HepG2 (cell line): ENCODE results near the gene SORBS2. TPM values are rescaled to one million over a fixed set of nuclear protein-coding genes. Genes with fewer than 3 reads are reported as not detected.

Experiments
- ATF1 ChIP-seq: IDR thresholded peaks from 2 replicates; pipeline ENCODE4 v1.6.1; 2016; ENCODE audit warnings: mild to moderate bottlenecking, control low read depth
- CSRNP2 ChIP-seq: sonication (generic); formaldehyde crosslinking; conservative IDR thresholded peaks from 2 replicates; pipeline ENCODE4 v1.8.0; 2022; ENCODE audit warnings: low read depth, missing genetic modification reagents
- HNRNPH1 ChIP-seq: fragments of 200-400 bp; formaldehyde crosslinking; optimal IDR thresholded peaks from 2 replicates; pipeline ENCODE3; 2017; ENCODE audit warnings: mild to moderate bottlenecking, low read depth, low read length
- REXO4 ChIP-seq: sonication (generic); formaldehyde crosslinking; IDR thresholded peaks from 2 replicates; pipeline ENCODE4 v1.8.0; 2022; ENCODE audit warnings: missing genetic modification reagents, mild to moderate bottlenecking, borderline replicate concordance
- RFXAP ChIP-seq: sonication (generic); formaldehyde crosslinking; IDR thresholded peaks from 2 replicates; pipeline ENCODE4 v1.4.0; 2020; ENCODE audit warnings: missing genetic modification reagents, borderline replicate concordance
- SALL2 ChIP-seq: sonication (generic); formaldehyde crosslinking; IDR thresholded peaks from 2 replicates; pipeline ENCODE4 v1.8.1; 2023; ENCODE audit warnings: mild to moderate bottlenecking, missing genetic modification reagents, inconsistent platforms
- TIGD3 ChIP-seq: sonication (generic); formaldehyde crosslinking; IDR thresholded peaks from 2 replicates; pipeline ENCODE4 v1.5.1; 2020; ENCODE audit warnings: mild to moderate bottlenecking, missing genetic modification reagents, borderline replicate concordance
- U2AF2 ChIP-seq: fragments of 200-400 bp; formaldehyde crosslinking; IDR thresholded peaks from 2 replicates; pipeline ENCODE4 v1.6.1; 2017; ENCODE audit warnings: low read depth, mild to moderate bottlenecking, low read length
- YY1 ChIP-seq: IDR thresholded peaks from 2 replicates; pipeline ENCODE4 v1.6.1; 2011; ENCODE audit warnings: low read length, low read depth, moderate library complexity, mild to moderate bottlenecking; ENCODE audit not compliant: insufficient read depth, insufficient replicate concordance
- ZBTB8A ChIP-seq: sonication (generic); formaldehyde crosslinking; IDR thresholded peaks from 2 replicates; pipeline ENCODE4 v1.4.0; 2020; ENCODE audit warnings: mild to moderate bottlenecking, low read depth, missing genetic modification reagents, borderline replicate concordance
- ZNF20 ChIP-seq: sonication (generic); formaldehyde crosslinking; IDR thresholded peaks from 2 replicates; pipeline ENCODE4 v1.4.0; 2020; ENCODE audit warnings: mild to moderate bottlenecking, moderate library complexity, missing genetic modification reagents
- ZNF549 ChIP-seq: sonication (generic); formaldehyde crosslinking; IDR thresholded peaks from 2 replicates; pipeline ENCODE4 v1.5.0; 2020; ENCODE audit warnings: missing genetic modification reagents
- ZNF550 ChIP-seq: sonication (generic); formaldehyde crosslinking; IDR thresholded peaks from 2 replicates; pipeline ENCODE4 v1.4.0; 2020; ENCODE audit warnings: mild to moderate bottlenecking, missing genetic modification reagents, borderline replicate concordance
- ZNF598 ChIP-seq: sonication (generic); formaldehyde crosslinking; IDR thresholded peaks from 2 replicates; pipeline ENCODE4 v1.5.1; 2020; ENCODE audit warnings: mild to moderate bottlenecking, missing genetic modification reagents, borderline replicate concordance
- ZNF839 ChIP-seq: sonication (generic); formaldehyde crosslinking; IDR thresholded peaks from 2 replicates; pipeline ENCODE4 v1.4.0; 2020; ENCODE audit warnings: missing genetic modification reagents, mild to moderate bottlenecking, borderline replicate concordance
- polyA plus RNA-seq, 8 experiments: library from polyadenylated mRNA; depleted of rRNA in 3 of 8; stranded (reverse) in 7 of 8; unstranded in 1 of 8; fragments of >200 nt; fragmentation: Illumina TruSeq in 4 of 8; extraction: Trizol in 4 of 8; gene quantifications; 2 replicates each; pipeline versions ENCODE4 v1.2.1 to v1.2.3, GENCODE V29; 2011 to 2016; ENCODE audit warnings: low read depth in 4 of 8, missing spikeins in 1 of 8, mixed read lengths in 1 of 8; ENCODE audit not compliant: insufficient read depth in 1 of 8
- total RNA-seq, 5 experiments: library from RNA; depleted of rRNA; stranded (reverse); fragments of >200 nt; fragmentation: Illumina TruSeq; extraction: Trizol; gene quantifications; 2 replicates each; pipeline ENCODE4 v1.2.3, GENCODE V29; 2016; ENCODE audit warnings: low read depth in 1 of 5
- TF ChIP-seq, protein P1 (sequence below): sonication (generic); formaldehyde crosslinking; conservative IDR thresholded peaks from 2 replicates; pipeline ENCODE4 v1.4.0; 2020; ENCODE audit warnings: missing genetic modification reagents
- TF ChIP-seq, protein P2 (sequence below): sonication (generic); formaldehyde crosslinking; IDR thresholded peaks from 2 replicates; pipeline ENCODE4 v1.5.1; 2020; ENCODE audit warnings: missing genetic modification reagents, mild to moderate bottlenecking, borderline replicate concordance

The SORBS2 gene
- total and polyA plus RNA-seq, 2 of the 13 experiments (the other 11 are each of a cell fraction or from before 2014, with no cell fraction given) = 25.0 to 80.5 TPM

DNA sequence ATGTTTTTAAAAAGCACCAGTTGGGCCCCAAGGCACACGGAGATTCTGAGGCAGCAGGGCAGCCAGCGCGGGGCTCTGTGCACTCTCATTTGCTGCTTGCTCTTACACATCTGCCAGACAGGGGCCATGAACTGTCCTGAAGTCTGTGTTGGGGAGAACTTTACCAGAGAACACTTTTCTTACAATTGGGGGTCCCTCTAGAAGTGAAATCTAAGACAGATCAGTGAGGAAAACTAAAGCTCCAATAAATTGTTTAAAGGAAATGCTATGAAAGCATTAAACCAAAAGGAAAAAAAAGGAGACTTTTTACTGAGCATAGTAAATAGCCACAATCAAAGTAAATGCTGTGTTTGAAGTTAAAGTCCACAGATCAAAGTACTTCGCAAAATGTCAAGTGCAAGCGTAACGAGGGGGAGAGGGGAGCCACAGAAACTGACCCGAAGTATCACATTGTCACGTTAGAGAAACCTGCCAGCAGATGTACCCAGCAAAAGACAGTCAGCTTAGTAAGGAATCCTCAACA is 37.8 kb downstream of the SORBS2 start (continued):
- TF ChIP-seq, protein P1, sequence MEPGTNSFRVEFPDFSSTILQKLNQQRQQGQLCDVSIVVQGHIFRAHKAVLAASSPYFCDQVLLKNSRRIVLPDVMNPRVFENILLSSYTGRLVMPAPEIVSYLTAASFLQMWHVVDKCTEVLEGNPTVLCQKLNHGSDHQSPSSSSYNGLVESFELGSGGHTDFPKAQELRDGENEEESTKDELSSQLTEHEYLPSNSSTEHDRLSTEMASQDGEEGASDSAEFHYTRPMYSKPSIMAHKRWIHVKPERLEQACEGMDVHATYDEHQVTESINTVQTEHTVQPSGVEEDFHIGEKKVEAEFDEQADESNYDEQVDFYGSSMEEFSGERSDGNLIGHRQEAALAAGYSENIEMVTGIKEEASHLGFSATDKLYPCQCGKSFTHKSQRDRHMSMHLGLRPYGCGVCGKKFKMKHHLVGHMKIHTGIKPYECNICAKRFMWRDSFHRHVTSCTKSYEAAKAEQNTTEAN (CRISPR knock-in tag) = peak; percentile 57; the same call in 1 of the 2 replicates
- TF ChIP-seq SALL2 (no peak), RFXAP (CRISPR knock-in tag) (no peak), ATF1 (no peak), ZNF598 (no peak), CSRNP2 (CRISPR knock-in tag) (no peak), ZNF550 (CRISPR knock-in tag) (no peak), REXO4 (CRISPR knock-in tag) (no peak), YY1 (no peak), ZNF839 (CRISPR knock-in tag) (no peak), TIGD3 (CRISPR knock-in tag) (no peak), U2AF2 (no peak), ZNF20 (no peak), ZBTB8A (CRISPR knock-in tag) (no peak), ZNF549 (CRISPR knock-in tag) (no peak), HNRNPH1 (no peak)
- TF ChIP-seq, protein P2, sequence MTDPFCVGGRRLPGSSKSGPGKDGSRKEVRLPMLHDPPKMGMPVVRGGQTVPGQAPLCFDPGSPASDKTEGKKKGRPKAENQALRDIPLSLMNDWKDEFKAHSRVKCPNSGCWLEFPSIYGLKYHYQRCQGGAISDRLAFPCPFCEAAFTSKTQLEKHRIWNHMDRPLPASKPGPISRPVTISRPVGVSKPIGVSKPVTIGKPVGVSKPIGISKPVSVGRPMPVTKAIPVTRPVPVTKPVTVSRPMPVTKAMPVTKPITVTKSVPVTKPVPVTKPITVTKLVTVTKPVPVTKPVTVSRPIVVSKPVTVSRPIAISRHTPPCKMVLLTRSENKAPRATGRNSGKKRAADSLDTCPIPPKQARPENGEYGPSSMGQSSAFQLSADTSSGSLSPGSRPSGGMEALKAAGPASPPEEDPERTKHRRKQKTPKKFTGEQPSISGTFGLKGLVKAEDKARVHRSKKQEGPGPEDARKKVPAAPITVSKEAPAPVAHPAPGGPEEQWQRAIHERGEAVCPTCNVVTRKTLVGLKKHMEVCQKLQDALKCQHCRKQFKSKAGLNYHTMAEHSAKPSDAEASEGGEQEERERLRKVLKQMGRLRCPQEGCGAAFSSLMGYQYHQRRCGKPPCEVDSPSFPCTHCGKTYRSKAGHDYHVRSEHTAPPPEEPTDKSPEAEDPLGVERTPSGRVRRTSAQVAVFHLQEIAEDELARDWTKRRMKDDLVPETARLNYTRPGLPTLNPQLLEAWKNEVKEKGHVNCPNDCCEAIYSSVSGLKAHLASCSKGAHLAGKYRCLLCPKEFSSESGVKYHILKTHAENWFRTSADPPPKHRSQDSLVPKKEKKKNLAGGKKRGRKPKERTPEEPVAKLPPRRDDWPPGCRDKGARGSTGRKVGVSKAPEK (CRISPR knock-in tag) = 0 out of 2 replicates have a peak, but pooled peaks have one; percentile 49
